ENCODE measurements around the gene COX7A2L. TPM values are rescaled to one million over a fixed set of nuclear protein-coding genes. Genes with fewer than 3 reads are reported as not detected.

COX7A2L gene
- total RNA-seq, 6 donors from 2014 or later: 57.0 to 123 (median 85.7) TPM

DNA sequence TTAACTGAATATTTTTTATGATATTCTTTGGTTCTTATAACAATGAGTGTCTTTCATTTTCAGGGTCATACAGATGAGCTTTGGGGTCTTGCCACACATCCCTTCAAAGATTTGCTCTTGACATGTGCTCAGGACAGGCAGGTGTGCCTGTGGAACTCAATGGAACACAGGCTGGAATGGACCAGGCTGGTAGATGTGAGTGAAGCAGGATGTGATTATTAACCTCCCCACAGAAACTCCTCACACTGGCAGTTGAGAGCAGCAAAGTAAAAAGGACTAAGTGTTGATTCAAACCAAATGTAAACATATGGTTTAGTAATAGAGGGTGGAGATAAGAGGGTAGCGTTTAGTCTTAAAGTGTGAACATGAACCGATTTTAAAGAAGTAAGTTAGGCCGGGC is 57.8 kb downstream of the COX7A2L start:
- no peak overlapping the region for H3K27ac ChIP-seq
- DNase-seq (peak in 1 of 2 donors; percentile 27), ATAC-seq (ENCODE audit: low FRiP score in 2 of 2) (peak in 1 of 2 donors; percentile 65)
- H3K36me3 ChIP-seq: peaks cover 3 to 67% (median 25%) of the 10 kb centered on the region in 4 donors
- H3K4me1 ChIP-seq: no peaks in the 10 kb centered on the region
- TF ChIP-seq EP300 (IDR thresholded peaks at IDR 0.05): no peak
- TF ChIP-seq POLR2A (IDR thresholded peaks at IDR 0.05): no peak
- TF ChIP-seq, protein P1, sequence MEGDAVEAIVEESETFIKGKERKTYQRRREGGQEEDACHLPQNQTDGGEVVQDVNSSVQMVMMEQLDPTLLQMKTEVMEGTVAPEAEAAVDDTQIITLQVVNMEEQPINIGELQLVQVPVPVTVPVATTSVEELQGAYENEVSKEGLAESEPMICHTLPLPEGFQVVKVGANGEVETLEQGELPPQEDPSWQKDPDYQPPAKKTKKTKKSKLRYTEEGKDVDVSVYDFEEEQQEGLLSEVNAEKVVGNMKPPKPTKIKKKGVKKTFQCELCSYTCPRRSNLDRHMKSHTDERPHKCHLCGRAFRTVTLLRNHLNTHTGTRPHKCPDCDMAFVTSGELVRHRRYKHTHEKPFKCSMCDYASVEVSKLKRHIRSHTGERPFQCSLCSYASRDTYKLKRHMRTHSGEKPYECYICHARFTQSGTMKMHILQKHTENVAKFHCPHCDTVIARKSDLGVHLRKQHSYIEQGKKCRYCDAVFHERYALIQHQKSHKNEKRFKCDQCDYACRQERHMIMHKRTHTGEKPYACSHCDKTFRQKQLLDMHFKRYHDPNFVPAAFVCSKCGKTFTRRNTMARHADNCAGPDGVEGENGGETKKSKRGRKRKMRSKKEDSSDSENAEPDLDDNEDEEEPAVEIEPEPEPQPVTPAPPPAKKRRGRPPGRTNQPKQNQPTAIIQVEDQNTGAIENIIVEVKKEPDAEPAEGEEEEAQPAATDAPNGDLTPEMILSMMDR (IDR thresholded peaks at IDR 0.05): no peak
- no peak for TF ChIP-seq POLR2AphosphoS5 (IDR thresholded peaks at IDR 0.05)
- H3K4me3 ChIP-seq: no peak overlapping the region
- H3K9me3 ChIP-seq: no peaks in the 10 kb centered on the region
- H3K27me3 ChIP-seq: no peaks in the 10 kb centered on the region
- 73 to 74% methylated on average over 3 of the region's 3 CpGs for WGBS, 2 donors

DNA sequence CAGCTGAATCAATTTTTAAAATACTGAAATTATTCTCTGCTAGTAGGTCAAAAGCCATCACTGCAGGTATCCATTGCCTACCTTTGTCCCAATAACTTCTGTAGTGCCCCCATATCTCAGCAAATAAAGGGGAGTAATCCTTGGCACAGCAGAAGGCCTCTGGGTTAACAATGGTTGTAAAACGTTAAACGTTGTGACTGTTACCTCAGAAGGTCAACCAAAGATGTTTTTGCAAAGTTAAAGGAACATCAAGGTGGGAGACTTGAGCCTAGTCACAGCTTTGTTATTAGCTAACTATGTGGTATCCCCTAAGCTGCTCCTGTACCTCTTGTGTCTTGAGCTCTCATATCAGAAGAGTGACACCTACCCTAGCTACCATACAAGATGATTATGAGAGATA is 60.5 kb downstream of the COX7A2L start:
- TF ChIP-seq POLR2A (IDR thresholded peaks at IDR 0.05): no peak
- TF ChIP-seq, protein P1 (IDR thresholded peaks at IDR 0.05): no peak
- no peak for TF ChIP-seq POLR2AphosphoS5 (IDR thresholded peaks at IDR 0.05)
- TF ChIP-seq EP300 (IDR thresholded peaks at IDR 0.05): no peak
- peaks cover 0 to 6% (median 2%) of the 10 kb centered on the region in 4 donors for H3K4me1 ChIP-seq
- H3K27ac ChIP-seq: no peak overlapping the region
- ATAC-seq (ENCODE audit: low FRiP score in 2 of 2) (no peak), DNase-seq (no peak)
- no peak overlapping the region for H3K4me3 ChIP-seq
- WGBS, 2 donors: 84 to 95% methylated on average over 2 of the region's 2 CpGs
- H3K27me3 ChIP-seq: no peaks in the 10 kb centered on the region
- H3K9me3 ChIP-seq: no peaks in the 10 kb centered on the region
- H3K36me3 ChIP-seq: peaks cover 3 to 64% (median 31%) of the 10 kb centered on the region in 4 donors

Other genes starting within 250 kb of the COX7A2L start
- gene EML4, start 191.9 kb downstream of the COX7A2L start, total RNA-seq: 10 to 100 TPM; 42.7 to 96.9 (median 62.0) TPM
- gene KCNG3, start 132.8 kb upstream of the COX7A2L start, total RNA-seq: 10 to 100 TPM in 1 of 6 donors, 1 to 10 TPM in 4, under 1 TPM in 1; 0.91 to 10.3 (median 3.8) TPM
- gene MTA3, start 207.4 kb upstream of the COX7A2L start, total RNA-seq: 10 to 100 TPM; 18.2 to 59.7 (median 27.0) TPM